Measurements from ENCODE around the gene DNM3.

Gene DNM3

GRCh38 chr1:172148213-172148612 is 306.9 kb downstream of the DNM3 start:
- Histone ChIP-seq H3K36me3 (ENCODE audit: control insufficient read depth, insufficient read depth, low read length) (no peaks in the 10 kb centered on the region), H3K27me3 (replicated peaks; ENCODE audit: control insufficient read depth, insufficient read depth, low read length) (no peaks in the 10 kb centered on the region), H3K4me3 (replicated peaks; ENCODE audit: low read depth, low read length) (no peak overlapping the region)
- no peak for DNase-seq (ENCODE audit: extremely low read depth, insufficient read length)
- no peak for TF ChIP-seq CTCF (IDR thresholded peaks at IDR 0.05; ENCODE audit: insufficient read depth, low read length, poor library complexity, severe bottlenecking)

GRCh38 chr1:172148707-172149106 is 307.4 kb downstream of the DNM3 start:
- no peak overlapping the region for H3K4me3 ChIP-seq (replicated peaks; ENCODE audit: low read depth, low read length)
- no peak for DNase-seq (ENCODE audit: extremely low read depth, insufficient read length)
- no peaks in the 10 kb centered on the region for H3K27me3 ChIP-seq (replicated peaks; ENCODE audit: control insufficient read depth, insufficient read depth, low read length)
- no peak for TF ChIP-seq CTCF (IDR thresholded peaks at IDR 0.05; ENCODE audit: insufficient read depth, low read length, poor library complexity, severe bottlenecking)
- H3K36me3 ChIP-seq (ENCODE audit: control insufficient read depth, insufficient read depth, low read length), result no peaks in the 10 kb centered on the region

DNA sequence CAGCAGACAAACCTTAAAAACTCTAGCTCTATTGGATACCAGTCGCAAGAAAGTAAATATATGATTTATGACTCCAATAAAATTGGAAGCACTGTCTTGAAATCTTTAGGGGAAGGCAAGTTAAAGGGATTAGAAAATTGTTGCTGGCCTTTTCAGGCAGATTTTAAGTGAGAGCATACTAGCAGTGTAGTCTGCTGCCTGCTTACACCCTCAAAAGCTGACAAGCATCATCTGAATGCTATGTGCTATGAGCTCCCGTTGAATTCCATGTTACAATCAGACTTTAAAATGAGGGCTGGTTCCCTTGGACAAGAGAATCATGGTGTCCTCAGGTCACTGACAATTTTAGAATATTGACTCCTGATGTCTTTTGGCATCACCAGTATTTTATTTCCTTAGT is 308.0 kb downstream of the DNM3 start:
- Histone ChIP-seq H3K27me3 (replicated peaks; ENCODE audit: control insufficient read depth, insufficient read depth, low read length) (no peaks in the 10 kb centered on the region), H3K36me3 (ENCODE audit: control insufficient read depth, insufficient read depth, low read length) (no peaks in the 10 kb centered on the region), H3K4me3 (replicated peaks; ENCODE audit: low read depth, low read length) (no peak overlapping the region)
- no peak for DNase-seq (ENCODE audit: extremely low read depth, insufficient read length)
- no peak for TF ChIP-seq CTCF (IDR thresholded peaks at IDR 0.05; ENCODE audit: insufficient read depth, low read length, poor library complexity, severe bottlenecking)

DNA sequence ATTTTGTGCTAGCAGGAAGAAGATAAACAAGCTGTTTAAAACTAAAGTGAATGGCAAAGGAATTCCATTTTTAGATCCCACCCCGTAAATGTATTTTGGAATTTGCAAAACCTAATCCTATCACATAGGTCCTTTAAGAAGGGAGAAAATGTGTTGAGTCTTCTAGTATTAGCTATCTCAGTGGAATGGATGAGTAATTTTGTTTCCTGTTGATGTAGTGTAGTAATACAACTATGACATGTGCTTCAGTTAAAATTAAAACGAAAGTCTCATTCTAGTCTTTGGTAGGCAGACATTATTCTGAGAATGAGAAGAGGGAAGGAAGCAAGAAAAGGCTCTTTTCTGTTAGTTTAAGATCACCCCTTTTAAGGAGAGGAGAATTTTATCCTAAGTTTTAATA is 313.3 kb downstream of the DNM3 start:
- TF ChIP-seq CTCF (IDR thresholded peaks at IDR 0.05; ENCODE audit: insufficient read depth, low read length, poor library complexity, severe bottlenecking), result no peak
- DNase-seq (ENCODE audit: extremely low read depth, insufficient read length), result peak; percentile 22
- H3K27me3 ChIP-seq (replicated peaks; ENCODE audit: control insufficient read depth, insufficient read depth, low read length), result no peaks in the 10 kb centered on the region
- H3K4me3 ChIP-seq (replicated peaks; ENCODE audit: low read depth, low read length), result no peak overlapping the region
- no peaks in the 10 kb centered on the region for H3K36me3 ChIP-seq (ENCODE audit: control insufficient read depth, insufficient read depth, low read length)

GRCh38 chr1:172155766-172156165 is 314.5 kb downstream of the DNM3 start:
- no peak for TF ChIP-seq CTCF (IDR thresholded peaks at IDR 0.05; ENCODE audit: insufficient read depth, low read length, poor library complexity, severe bottlenecking)
- Histone ChIP-seq H3K36me3 (ENCODE audit: control insufficient read depth, insufficient read depth, low read length) (no peaks in the 10 kb centered on the region), H3K4me3 (replicated peaks; ENCODE audit: low read depth, low read length) (no peak overlapping the region), H3K27me3 (replicated peaks; ENCODE audit: control insufficient read depth, insufficient read depth, low read length) (no peaks in the 10 kb centered on the region)
- no peak for DNase-seq (ENCODE audit: extremely low read depth, insufficient read length)

GRCh38 chr1:172162236-172162635 is 320.9 kb downstream of the DNM3 start:
- H3K36me3 ChIP-seq (ENCODE audit: control insufficient read depth, insufficient read depth, low read length), result no peaks in the 10 kb centered on the region
- H3K4me3 ChIP-seq (replicated peaks; ENCODE audit: low read depth, low read length), result no peak overlapping the region
- DNase-seq (ENCODE audit: extremely low read depth, insufficient read length), result no peak
- TF ChIP-seq CTCF (IDR thresholded peaks at IDR 0.05; ENCODE audit: insufficient read depth, low read length, poor library complexity, severe bottlenecking), result no peak
- H3K27me3 ChIP-seq (replicated peaks; ENCODE audit: control insufficient read depth, insufficient read depth, low read length), result no peaks in the 10 kb centered on the region
